Mesendoderm (in vitro differentiated cells): ENCODE results near the gene TGFBRAP1.

ENCODE experiments used
- DNase-seq: peaks from one replicate; pipeline ENCODE4 v3.0.0; 2013
- H2AK5ac ChIP-seq: 2 replicates; pipeline ENCODE4 v1.6.1; 2013; ENCODE audit warnings: low read length, inconsistent platforms
- H2BK120ac ChIP-seq: 2 replicates; pipeline ENCODE4 v1.6.1; 2013; ENCODE audit warnings: low read depth, mild to moderate bottlenecking, low read length, moderate library complexity, mixed read lengths
- H2BK15ac ChIP-seq: replicated peaks from 2 replicates; pipeline ENCODE4 v1.6.1; 2013; ENCODE audit warnings: low read depth, mild to moderate bottlenecking, moderate library complexity
- H2BK5ac ChIP-seq: 2 replicates; pipeline ENCODE4 v1.6.1; 2013; ENCODE audit warnings: low read length, inconsistent platforms
- H3K18ac ChIP-seq: 2 replicates; pipeline ENCODE4 v1.6.1; 2013; ENCODE audit warnings: mild to moderate bottlenecking, low read length, mixed read lengths
- H3K23ac ChIP-seq: one replicate; pipeline ENCODE4 v1.6.1; 2013; ENCODE audit warnings: low read length
- H3K27ac ChIP-seq: 2 replicates; pipeline ENCODE4 v1.5.1; 2013; ENCODE audit warnings: low read depth, mild to moderate bottlenecking, inconsistent platforms, low read length, moderate library complexity
- H3K27me3 ChIP-seq: 2 replicates; pipeline ENCODE4 v1.6.1; 2013; ENCODE audit warnings: low read length, control low read depth, mild to moderate bottlenecking, inconsistent platforms; ENCODE audit not compliant: insufficient read depth, poor library complexity
- H3K36me3 ChIP-seq: 2 replicates; pipeline ENCODE4 v1.6.1; 2013; ENCODE audit warnings: low read length, inconsistent platforms; ENCODE audit not compliant: control insufficient read depth, insufficient read depth
- H3K4ac ChIP-seq: one replicate; pipeline ENCODE4 v1.6.1; 2013; ENCODE audit warnings: low read depth, mild to moderate bottlenecking, low read length, moderate library complexity
- H3K4me1 ChIP-seq: 2 replicates; pipeline ENCODE4 v1.6.1; 2013; ENCODE audit warnings: low read depth, low read length, inconsistent platforms; ENCODE audit not compliant: control insufficient read depth
- H3K4me2 ChIP-seq: 2 replicates; pipeline ENCODE4 v1.6.1; 2013; ENCODE audit warnings: low read length
- H3K4me3 ChIP-seq: 2 replicates; pipeline ENCODE4 v1.5.1; 2013; ENCODE audit warnings: mild to moderate bottlenecking, low read length
- H3K56ac ChIP-seq: one replicate; pipeline ENCODE4 v1.6.1; 2013; ENCODE audit warnings: low read length
- H3K79me1 ChIP-seq: 2 replicates; pipeline ENCODE4 v1.6.1; 2013; ENCODE audit warnings: low read length, inconsistent platforms
- H3K79me2 ChIP-seq: 2 replicates; pipeline ENCODE4 v1.6.1; 2013; ENCODE audit warnings: mild to moderate bottlenecking, low read length; ENCODE audit not compliant: control insufficient read depth, insufficient read depth
- H3K9ac ChIP-seq: 2 replicates; pipeline ENCODE4 v1.6.1; 2013; ENCODE audit warnings: low read length, inconsistent platforms
- H4K5ac ChIP-seq: one replicate; pipeline ENCODE4 v1.6.1; 2013; ENCODE audit warnings: low read length
- H4K8ac ChIP-seq: one replicate; pipeline ENCODE4 v1.6.1; 2013; ENCODE audit warnings: low read depth, mild to moderate bottlenecking, control low read depth, low read length, moderate library complexity
- WGBS: extraction: QIAGEN DNeasy Blood & Tissue Kit; methylation state at CpG from one replicate; pipeline ENCODE4 v1.1.7; 2013; ENCODE audit warnings: low lambda C conversion rate, missing lambda C conversion rate; ENCODE audit not compliant: insufficient coverage; ENCODE audit errors: extremely low coverage; 5-methylcytosine and 5-hydroxymethylcytosine counted together

TGFBRAP1 gene

DNA sequence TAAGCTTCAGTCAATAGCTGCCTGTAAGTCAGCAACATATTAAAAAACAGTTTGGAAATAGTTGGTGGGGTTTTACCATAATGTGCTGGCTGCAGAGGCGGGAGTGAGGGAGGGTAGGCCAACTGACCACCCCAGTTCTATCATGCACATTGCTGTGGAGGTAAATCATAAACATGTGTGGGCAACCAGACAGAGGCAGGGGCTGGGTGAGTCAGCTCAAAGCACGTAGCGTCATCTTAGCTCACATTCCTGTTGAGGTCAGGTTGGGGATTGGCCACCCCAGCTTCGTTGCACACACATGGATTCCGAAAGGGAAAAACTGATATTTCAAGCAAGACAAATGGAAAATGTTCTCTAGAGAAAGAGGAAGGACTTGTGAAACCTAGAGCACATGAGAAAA lies 68.5 kb downstream of the TGFBRAP1 start:
- Histone ChIP-seq H2BK15ac (no peak overlapping the region), H4K8ac (no peak overlapping the region), H4K5ac (no peak overlapping the region), H3K4me3 (no peak overlapping the region), H3K4ac (no peak overlapping the region), H3K79me2 (no peaks in the 10 kb centered on the region), H2BK5ac (no peak overlapping the region), H3K36me3 (no peaks in the 10 kb centered on the region), H3K23ac (no peak overlapping the region), H3K4me1 (no peaks in the 10 kb centered on the region), H3K56ac (no peak overlapping the region), H3K27me3 (no peaks in the 10 kb centered on the region), H2BK120ac (no peak overlapping the region), H3K9ac (no peak overlapping the region), H3K79me1 (no peaks in the 10 kb centered on the region), H2AK5ac (no peak overlapping the region), H3K4me2 (no peak overlapping the region), H3K27ac (no peak overlapping the region), H3K18ac (no peak overlapping the region)
- no CpG with 5 or more reads among the region's 5 CpGs for WGBS
- no peak for DNase-seq

DNA sequence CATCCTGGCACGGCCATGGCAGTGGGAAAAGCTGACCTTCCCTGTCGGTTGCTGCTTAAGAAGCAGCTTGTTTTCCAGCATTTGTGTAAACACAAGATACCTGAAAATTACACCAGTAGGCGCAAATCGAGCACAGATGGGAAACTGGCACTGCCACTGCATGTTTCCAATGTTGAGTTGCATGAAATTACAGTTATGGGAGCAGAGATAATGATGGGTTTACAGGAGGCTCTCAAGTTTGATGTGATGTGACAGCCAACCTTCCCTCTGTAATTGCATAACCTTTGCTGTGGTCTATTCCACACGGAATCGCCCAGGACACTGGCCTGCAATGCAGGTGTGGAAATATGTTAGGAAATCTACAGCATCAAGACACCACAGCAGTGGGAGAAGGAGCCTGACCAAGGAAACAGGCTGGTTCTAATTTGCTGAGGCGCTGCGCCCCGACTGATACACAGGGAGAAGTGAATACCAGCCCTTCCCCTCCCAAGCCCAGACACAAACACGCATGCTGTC lies 70.6 kb downstream of the TGFBRAP1 start:
- no peak overlapping the region for H2BK5ac ChIP-seq
- no CpG with 5 or more reads among the region's 10 CpGs for WGBS

DNA sequence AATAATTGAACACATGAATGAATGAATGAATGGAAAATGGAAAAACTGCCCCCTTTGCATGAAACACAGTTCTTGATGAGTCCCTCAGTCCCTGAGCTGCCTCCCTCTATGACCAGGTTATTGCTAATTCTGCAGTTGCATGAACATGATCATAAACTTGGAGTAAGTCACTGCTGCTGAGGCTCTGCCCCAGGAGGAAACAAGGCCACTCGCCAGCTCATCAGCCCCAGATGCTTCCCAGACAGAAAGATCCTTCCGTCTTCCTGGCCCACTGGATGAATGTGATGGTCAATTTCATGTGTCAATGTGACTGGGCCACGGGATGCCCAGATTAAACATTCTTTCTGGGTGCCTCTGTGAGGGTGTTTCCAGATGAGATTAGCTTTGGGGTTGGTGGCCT lies 71.6 kb downstream of the TGFBRAP1 start:
- no peak overlapping the region for H4K8ac ChIP-seq
- H3K4me2 ChIP-seq = no peak overlapping the region
- H3K27me3 ChIP-seq = no peaks in the 10 kb centered on the region
- H3K4ac ChIP-seq = no peak overlapping the region
- no peak overlapping the region for H2BK120ac ChIP-seq
- H2AK5ac ChIP-seq = no peak overlapping the region
- H2BK15ac ChIP-seq = no peak overlapping the region
- H2BK5ac ChIP-seq = no peak overlapping the region
- H3K18ac ChIP-seq = no peak overlapping the region
- no CpG with 5 or more reads among the region's 3 CpGs for WGBS
- no peaks in the 10 kb centered on the region for H3K36me3 ChIP-seq
- no peak for DNase-seq
- no peak overlapping the region for H3K9ac ChIP-seq
- H3K27ac ChIP-seq = no peak overlapping the region
- H3K79me1 ChIP-seq = no peaks in the 10 kb centered on the region
- H4K5ac ChIP-seq = no peak overlapping the region
- H3K4me1 ChIP-seq = no peaks in the 10 kb centered on the region
- no peak overlapping the region for H3K56ac ChIP-seq
- no peak overlapping the region for H3K23ac ChIP-seq
- H3K4me3 ChIP-seq = no peak overlapping the region
- H3K79me2 ChIP-seq = no peaks in the 10 kb centered on the region

More for the DNA sequence above, 70.6 kb downstream of the TGFBRAP1 start:
- H4K5ac ChIP-seq = no peak overlapping the region
- no peak overlapping the region for H3K27ac ChIP-seq
- DNase-seq = no peak
- H3K56ac ChIP-seq = no peak overlapping the region
- H3K36me3 ChIP-seq = no peaks in the 10 kb centered on the region
- H3K27me3 ChIP-seq = no peaks in the 10 kb centered on the region
- H3K79me1 ChIP-seq = no peaks in the 10 kb centered on the region
- no peak overlapping the region for H2BK15ac ChIP-seq
- no peak overlapping the region for H3K4me3 ChIP-seq
- no peak overlapping the region for H2BK120ac ChIP-seq
- H3K4ac ChIP-seq = no peak overlapping the region
- no peak overlapping the region for H4K8ac ChIP-seq
- no peak overlapping the region for H3K9ac ChIP-seq
- H2AK5ac ChIP-seq = no peak overlapping the region
- no peak overlapping the region for H3K23ac ChIP-seq
- no peaks in the 10 kb centered on the region for H3K4me1 ChIP-seq
- no peaks in the 10 kb centered on the region for H3K79me2 ChIP-seq
- no peak overlapping the region for H3K18ac ChIP-seq
- no peak overlapping the region for H3K4me2 ChIP-seq

DNA sequence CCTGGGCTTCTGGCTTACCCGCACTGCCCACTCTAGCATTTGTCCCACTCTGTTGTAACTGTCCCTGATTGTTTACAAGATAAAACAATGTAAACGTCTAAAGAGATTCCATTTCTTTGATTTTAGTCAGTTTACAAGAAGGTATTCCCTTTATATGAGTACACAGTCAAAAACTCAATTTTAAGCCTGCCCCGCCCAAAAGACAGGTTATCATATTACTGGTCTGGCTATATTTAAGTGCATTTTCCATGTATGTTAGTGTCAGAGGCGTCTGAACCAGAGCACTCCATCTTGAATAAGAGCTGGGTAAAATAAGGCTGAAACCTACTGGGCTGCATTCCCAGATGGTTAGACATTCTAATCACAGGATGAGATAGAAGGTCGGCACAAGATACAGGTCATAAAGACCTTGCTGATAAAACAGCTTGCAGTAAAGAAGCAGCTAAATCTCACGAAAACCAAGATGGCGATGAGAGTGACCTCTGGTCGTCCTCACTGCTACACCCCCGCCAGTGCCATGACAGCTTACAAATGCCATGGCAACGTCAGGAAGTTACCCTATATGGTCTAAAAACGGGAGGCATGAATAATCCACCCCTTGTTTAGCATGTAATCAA lies 73.0 kb downstream of the TGFBRAP1 start:
- Histone ChIP-seq H3K4me1 (no peaks in the 10 kb centered on the region), H4K5ac (no peak overlapping the region), H3K4ac (no peak overlapping the region), H3K4me2 (no peak overlapping the region), H2AK5ac (no peak overlapping the region), H3K18ac (no peak overlapping the region), H3K79me1 (no peaks in the 10 kb centered on the region), H2BK5ac (no peak overlapping the region), H3K36me3 (no peaks in the 10 kb centered on the region), H2BK120ac (no peak overlapping the region), H2BK15ac (no peak overlapping the region), H3K4me3 (no peak overlapping the region), H3K27me3 (no peaks in the 10 kb centered on the region), H3K23ac (no peak overlapping the region), H3K56ac (no peak overlapping the region), H4K8ac (no peak overlapping the region), H3K79me2 (no peaks in the 10 kb centered on the region), H3K27ac (no peak overlapping the region), H3K9ac (no peak overlapping the region)
- WGBS = no CpG with 5 or more reads among the region's 11 CpGs
- peak; percentile 68 for DNase-seq

DNA sequence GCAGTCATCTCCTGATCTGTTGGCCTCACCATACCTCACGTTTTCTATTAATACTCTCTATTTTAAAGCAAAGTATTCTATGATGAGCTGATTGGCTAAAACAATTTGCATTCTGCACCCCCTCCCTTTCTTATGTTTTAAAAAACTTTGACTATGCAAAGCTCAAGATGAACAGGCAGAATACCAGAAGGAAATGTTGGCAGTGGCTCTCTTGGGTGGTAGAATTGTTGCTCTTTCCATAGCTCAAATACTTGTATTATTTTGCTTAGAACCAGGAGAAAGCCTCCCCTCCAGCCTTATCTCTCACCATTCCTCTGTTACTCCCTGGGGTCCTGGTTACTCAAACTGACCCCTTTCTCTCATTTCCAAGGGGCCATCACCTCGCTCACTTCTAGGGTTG lies 73.6 kb downstream of the TGFBRAP1 start:
- no peak overlapping the region for H4K5ac ChIP-seq

More for the DNA sequence above, 73.6 kb downstream of the TGFBRAP1 start:
- no peak overlapping the region for H4K8ac ChIP-seq
- no peak overlapping the region for H3K56ac ChIP-seq
- H3K4me1 ChIP-seq = no peaks in the 10 kb centered on the region
- H2BK120ac ChIP-seq = no peak overlapping the region
- H2BK15ac ChIP-seq = no peak overlapping the region
- no peak overlapping the region for H3K18ac ChIP-seq
- H2AK5ac ChIP-seq = no peak overlapping the region
- no peaks in the 10 kb centered on the region for H3K79me1 ChIP-seq
- no peaks in the 10 kb centered on the region for H3K36me3 ChIP-seq
- H3K4me3 ChIP-seq = no peak overlapping the region
- no peaks in the 10 kb centered on the region for H3K79me2 ChIP-seq
- no peaks in the 10 kb centered on the region for H3K27me3 ChIP-seq
- no CpG with 5 or more reads among the region's 2 CpGs for WGBS
- no peak for DNase-seq
- no peak overlapping the region for H3K9ac ChIP-seq
- no peak overlapping the region for H3K23ac ChIP-seq
- H3K4me2 ChIP-seq = no peak overlapping the region
- H3K27ac ChIP-seq = no peak overlapping the region
- H3K4ac ChIP-seq = no peak overlapping the region
- no peak overlapping the region for H2BK5ac ChIP-seq
